HEK293 (cell line): ENCODE data around the gene PRM1.

ENCODE experiments used
- FEZF1 ChIP-seq: fragments of 450-650 bp; formaldehyde crosslinking; IDR thresholded peaks from 2 replicates; pipeline ENCODE4 v1.5.1; 2016; ENCODE audit warnings: missing biosample characterization, missing genetic modification characterization
- MEIS1 ChIP-seq: sonication (generic); formaldehyde crosslinking; IDR thresholded peaks from 2 replicates; pipeline ENCODE4 v1.8.1; 2022; ENCODE audit warnings: missing genetic modification reagents, mild to moderate bottlenecking, borderline replicate concordance
- SETDB1 ChIP-seq: IDR thresholded peaks from one replicate; pipeline ENCODE4 v1.6.1; 2017; ENCODE audit warnings: mild to moderate bottlenecking, low read length, moderate library complexity, mixed read lengths; ENCODE audit not compliant: insufficient read length
- TRIM28 ChIP-seq: IDR thresholded peaks from 2 replicates; pipeline ENCODE4 v1.6.1; 2011; ENCODE audit warnings: low read length, control low read depth, borderline replicate concordance
- YY1 ChIP-seq: fragments of 450-650 bp; formaldehyde crosslinking; IDR thresholded peaks from 2 replicates; pipeline ENCODE4 v1.5.1; 2018; ENCODE audit warnings: missing biosample characterization, missing genetic modification characterization
- ZBTB26 ChIP-seq: fragments of 450-650 bp; formaldehyde crosslinking; optimal IDR thresholded peaks from 2 replicates; pipeline ENCODE3; 2016; ENCODE audit warnings: missing biosample characterization, mild to moderate bottlenecking, missing genetic modification characterization
- ZBTB8A ChIP-seq: fragments of 450-650 bp; formaldehyde crosslinking; IDR thresholded peaks from 2 replicates; pipeline ENCODE4 v1.5.1; 2016; ENCODE audit warnings: missing biosample characterization, missing genetic modification characterization
- ZFP69B ChIP-seq: fragments of 450-650 bp; formaldehyde crosslinking; IDR thresholded peaks from 2 replicates; pipeline ENCODE4 v1.5.1; 2016; ENCODE audit warnings: missing biosample characterization, missing genetic modification characterization
- ZNF155 ChIP-seq: fragments of 450-650 bp; formaldehyde crosslinking; IDR thresholded peaks from 2 replicates; pipeline ENCODE4 v1.5.1; 2016; ENCODE audit warnings: missing biosample characterization, missing genetic modification characterization
- ZNF169 ChIP-seq: fragments of 450-650 bp; formaldehyde crosslinking; IDR thresholded peaks from 2 replicates; pipeline ENCODE4 v1.5.1; 2016; ENCODE audit warnings: missing biosample characterization, missing genetic modification characterization
- ZNF26 ChIP-seq: fragments of 450-650 bp; formaldehyde crosslinking; IDR thresholded peaks from 2 replicates; pipeline ENCODE4 v1.5.1; 2016; ENCODE audit warnings: missing biosample characterization, missing genetic modification characterization
- ZNF274 ChIP-seq, 2 experiments: fragments of 200-500 bp in 1 of 2; fragments of 450-650 bp in 1 of 2; sonication (Bioruptor generic) in 1 of 2; formaldehyde crosslinking in 1 of 2; IDR thresholded peaks; 2 replicates each; pipeline versions ENCODE4 v1.5.1 to v1.6.1; 2014 to 2016; ENCODE audit warnings: borderline replicate concordance in 1 of 2, inconsistent platforms in 1 of 2, low read length in 1 of 2, missing biosample characterization in 1 of 2, missing genetic modification characterization in 1 of 2
- ZNF621 ChIP-seq: fragments of 450-650 bp; formaldehyde crosslinking; IDR thresholded peaks from 2 replicates; pipeline ENCODE4 v1.5.1; 2017; ENCODE audit warnings: missing biosample characterization, missing genetic modification characterization
- TF ChIP-seq, protein P1 (sequence below): fragments of 450-650 bp; formaldehyde crosslinking; IDR thresholded peaks from 2 replicates; pipeline ENCODE4 v1.5.1; 2016; ENCODE audit warnings: missing biosample characterization, missing genetic modification characterization

DNA sequence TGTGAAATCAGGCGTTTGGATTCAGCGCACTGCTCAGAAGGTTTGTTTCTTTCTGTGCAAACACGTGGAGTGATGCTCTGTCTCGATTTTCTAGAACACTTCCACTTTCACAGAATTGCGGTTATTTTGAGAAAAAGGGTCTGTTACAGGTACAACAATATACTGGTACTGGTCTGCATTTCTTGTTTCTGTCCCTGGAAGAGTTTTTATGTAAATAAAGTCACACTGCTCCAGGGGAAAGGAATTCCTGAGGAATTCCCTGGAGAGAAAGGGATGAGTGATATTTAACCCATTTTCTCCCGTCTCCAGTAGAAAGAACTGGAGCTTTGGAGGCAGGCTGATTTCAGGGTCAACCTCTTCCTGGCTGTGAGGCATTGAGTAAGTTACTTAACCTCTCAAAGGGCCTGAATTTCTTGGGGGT lies 48.0 kb upstream of the PRM1 start:
- TF ChIP-seq, protein P1, sequence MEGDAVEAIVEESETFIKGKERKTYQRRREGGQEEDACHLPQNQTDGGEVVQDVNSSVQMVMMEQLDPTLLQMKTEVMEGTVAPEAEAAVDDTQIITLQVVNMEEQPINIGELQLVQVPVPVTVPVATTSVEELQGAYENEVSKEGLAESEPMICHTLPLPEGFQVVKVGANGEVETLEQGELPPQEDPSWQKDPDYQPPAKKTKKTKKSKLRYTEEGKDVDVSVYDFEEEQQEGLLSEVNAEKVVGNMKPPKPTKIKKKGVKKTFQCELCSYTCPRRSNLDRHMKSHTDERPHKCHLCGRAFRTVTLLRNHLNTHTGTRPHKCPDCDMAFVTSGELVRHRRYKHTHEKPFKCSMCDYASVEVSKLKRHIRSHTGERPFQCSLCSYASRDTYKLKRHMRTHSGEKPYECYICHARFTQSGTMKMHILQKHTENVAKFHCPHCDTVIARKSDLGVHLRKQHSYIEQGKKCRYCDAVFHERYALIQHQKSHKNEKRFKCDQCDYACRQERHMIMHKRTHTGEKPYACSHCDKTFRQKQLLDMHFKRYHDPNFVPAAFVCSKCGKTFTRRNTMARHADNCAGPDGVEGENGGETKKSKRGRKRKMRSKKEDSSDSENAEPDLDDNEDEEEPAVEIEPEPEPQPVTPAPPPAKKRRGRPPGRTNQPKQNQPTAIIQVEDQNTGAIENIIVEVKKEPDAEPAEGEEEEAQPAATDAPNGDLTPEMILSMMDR, result no peak
- no peak for TF ChIP-seq FEZF1 (tag by site-specific recombination)
- TF ChIP-seq ZFP69B (tag by site-specific recombination), result no peak
- no peak for TF ChIP-seq ZBTB26 (tag by site-specific recombination)
- no peak for TF ChIP-seq ZNF169
- TF ChIP-seq YY1 (tag by site-specific recombination), result no peak
- no peak for TF ChIP-seq SETDB1
- TF ChIP-seq ZNF274 (IDR thresholded peaks at IDR 0.05; ENCODE audit: low read length), result no peak
- TF ChIP-seq ZNF274 (tag by site-specific recombination; IDR thresholded peaks at IDR 0.05; ENCODE audit: borderline replicate concordance), result no peak
- TF ChIP-seq ZBTB8A, result no peak
- TF ChIP-seq ZNF26, result no peak
- TF ChIP-seq ZNF621, result no peak
- TF ChIP-seq MEIS1 (CRISPR knock-in tag), result no peak
- no peak for TF ChIP-seq TRIM28
- TF ChIP-seq ZNF155 (tag by site-specific recombination), result no peak
